GM19463 (cell line): ENCODE results near the gene LIN37.
"Not testable (repeated sequence)": the region's sequence is repeated elsewhere in the genome, so short reads cannot be mapped to it uniquely, and the experiment has no call there.

Experiments
- ATAC-seq: cut with Tn5 transposase; IDR thresholded peaks from one replicate; pipeline ENCODE4 v1.9.1; 2021; ENCODE audit warnings: mild to moderate bottlenecking, moderate library complexity; ENCODE audit not compliant: unreplicated experiment

LIN37 gene

DNA sequence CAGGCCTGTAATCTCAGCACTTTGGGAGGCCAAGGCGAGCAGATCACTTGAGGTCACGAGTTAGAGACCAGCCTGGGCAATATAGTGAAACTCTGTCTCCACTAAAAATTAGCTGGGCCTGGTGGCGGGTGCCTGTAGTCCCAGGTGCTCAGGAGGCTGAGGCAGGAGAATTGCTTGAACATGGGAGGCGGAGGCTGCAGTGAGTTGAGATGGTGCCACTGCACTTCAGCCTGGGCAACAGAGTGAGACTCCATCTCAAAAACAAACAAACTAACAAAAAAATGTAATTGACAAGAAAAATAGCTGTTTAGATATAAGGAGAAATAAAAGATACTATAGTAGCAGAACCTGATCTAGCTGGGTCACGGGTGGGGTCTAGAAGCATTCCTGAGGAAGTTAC is 24.0 kb downstream of the LIN37 start:
- ATAC-seq, result not testable (repeated sequence)

DNA sequence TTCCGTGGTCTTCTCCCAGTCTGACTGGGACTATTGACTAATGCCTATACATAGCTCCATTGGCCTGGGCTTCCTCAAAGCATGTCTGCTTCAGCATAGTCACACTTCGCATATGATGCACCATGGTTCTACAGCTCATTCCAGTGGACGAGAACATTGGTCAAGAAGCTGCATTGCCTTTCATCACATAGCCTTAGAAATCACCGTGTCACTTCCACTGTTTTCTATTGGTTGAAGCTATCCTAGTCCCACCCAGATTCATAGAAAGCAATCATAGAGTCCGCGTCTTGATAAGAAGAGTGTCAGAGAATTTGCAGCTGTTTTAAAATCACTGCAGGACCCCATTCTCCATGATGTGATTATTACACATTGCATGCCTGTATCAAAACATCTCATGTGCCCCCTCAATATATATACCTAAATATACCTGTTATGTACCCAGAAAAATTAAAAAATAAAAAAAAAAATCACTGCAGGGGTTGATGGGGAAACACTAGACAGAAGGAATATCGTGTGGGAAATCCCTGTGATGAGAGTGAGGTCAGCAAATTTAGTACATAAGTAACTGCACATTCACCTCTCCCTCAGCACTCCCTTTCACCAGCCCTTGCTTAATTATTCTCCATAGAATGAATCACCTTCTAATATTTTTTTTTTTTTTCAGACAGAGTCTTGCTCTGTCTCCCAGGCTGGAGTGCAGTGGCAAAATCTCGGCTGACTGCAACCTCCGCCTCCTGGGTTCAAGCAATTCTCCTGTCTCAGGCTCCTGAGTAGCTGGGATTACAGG is 24.8 kb downstream of the LIN37 start:
- no peak for ATAC-seq

DNA sequence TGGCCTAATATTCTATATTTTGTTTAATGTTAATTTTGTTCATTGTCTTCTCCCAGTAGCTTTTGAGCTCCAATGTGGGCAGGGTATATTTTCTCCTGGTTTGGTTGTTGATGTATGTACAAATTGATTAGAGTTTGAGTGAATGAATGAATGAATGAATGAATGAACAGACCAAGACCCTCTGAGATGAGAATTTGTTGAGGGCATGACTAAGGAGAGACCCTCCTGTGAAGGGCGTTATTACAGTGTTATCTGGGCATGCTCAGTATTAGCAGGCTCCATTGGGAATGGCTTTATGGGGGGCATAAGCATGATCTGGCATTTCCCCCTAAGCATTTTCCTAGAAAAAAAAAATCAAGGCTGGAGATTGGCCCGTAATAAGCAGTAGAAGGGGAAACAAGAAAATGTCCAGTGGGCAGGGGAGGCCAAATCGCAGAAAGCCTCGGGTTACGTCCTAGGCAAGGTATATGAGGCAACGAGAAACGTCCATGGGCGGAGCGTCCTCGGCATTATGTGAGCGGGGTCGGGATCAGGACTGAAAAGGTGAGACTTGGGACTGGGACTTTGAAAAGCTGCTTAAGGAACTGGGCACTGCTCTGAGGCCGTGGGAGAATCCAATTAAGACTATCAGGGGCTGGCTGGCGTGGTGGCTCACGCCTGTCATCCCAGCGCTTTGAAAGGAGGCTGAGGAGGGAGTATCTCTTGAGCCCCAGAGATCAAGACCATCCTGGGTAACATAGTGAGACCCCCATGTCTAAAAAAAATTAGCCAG is 26.1 kb downstream of the LIN37 start:
- ATAC-seq, result no peak

DNA sequence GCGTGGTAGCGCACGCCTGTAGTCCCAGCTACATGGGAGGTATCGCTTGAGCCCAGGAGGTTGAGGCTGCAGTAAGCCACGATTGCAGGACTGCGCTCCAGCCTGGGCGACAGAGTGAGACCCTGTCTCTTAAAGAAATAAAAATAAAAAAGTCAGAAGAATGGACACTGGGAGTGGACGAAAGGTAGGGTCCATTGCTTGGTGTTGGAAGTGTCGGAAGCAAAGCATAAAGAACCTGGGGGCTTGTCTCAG is 26.6 kb downstream of the LIN37 start:
- ATAC-seq, result no peak

GRCh38 chr19:35775298-35776101 is 27.1 kb downstream of the LIN37 start, which contains the start of gene ARHGAP33:
ARHGAP33 (plus strand) TSS chr19:35775564; CDS start chr19:35775659, 95 bp downstream.
- peak; percentile 90 for ATAC-seq

DNA sequence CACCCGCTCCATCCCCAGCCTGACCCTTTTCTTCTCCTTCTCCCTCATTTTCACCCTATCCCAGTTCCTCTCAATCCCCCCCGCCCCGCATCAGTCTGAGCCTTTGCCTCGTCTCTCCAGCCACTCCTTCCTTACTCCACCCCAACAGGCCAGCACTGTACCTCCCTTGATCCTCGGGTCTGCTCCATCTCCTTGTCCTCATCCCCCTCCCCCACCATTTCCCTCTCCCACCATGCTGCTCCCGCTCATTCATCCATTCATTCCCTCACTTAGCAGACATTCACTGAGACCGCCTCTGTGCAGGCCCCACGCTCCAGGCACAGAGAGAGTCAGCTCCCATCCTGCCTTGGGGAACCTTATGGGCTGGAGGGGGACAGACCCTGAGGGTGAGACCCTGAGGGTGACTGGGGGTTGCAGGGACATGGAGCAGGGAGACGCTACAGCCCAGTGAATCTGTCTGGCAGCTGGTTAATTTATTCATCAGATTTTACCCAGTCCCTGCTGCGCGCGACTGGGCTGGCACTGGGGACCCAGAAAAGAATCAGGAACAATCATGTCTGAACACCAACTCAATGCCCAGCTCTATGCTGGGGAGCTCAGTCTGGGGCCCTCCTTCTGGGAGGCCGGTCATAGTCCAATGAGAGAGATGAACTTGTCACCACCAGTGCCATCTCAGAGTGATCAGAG is 27.9 kb downstream of the LIN37 start:
- ATAC-seq, result no peak

DNA sequence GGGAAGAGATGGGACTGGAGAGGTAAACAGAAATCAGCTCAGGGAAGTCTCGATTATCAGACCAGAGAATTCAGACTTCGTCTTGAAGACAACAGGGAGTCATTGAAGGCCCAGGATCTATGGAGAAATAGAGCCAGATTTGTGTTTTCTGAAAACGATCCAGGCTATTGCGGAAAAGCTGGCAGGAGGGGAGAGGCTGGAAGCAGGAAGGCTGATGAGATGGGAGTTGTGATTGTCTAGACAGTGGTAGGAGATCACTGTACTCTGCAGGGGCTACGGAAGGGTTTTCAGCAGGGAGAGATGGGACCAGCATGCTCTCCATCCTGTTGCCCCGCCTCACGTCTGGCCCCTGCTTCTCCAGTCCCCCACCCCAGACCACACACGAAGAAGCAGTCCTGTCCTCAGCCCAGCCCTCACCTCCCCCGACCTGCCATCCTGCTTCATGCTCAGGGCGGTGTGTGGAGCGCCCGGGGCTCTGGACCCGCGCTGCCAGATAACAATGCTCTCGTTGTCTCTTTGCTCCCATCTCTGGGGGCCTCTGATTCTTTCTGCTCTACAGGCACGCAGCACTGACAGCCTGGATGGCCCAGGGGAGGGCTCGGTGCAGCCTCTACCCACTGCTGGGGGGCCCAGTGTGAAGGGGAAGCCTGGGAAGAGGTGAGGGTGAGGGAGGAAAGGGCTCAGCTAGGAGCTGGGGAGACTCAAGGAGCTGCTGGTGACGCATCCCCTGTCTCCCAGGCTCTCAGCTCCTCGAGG is 28.9 kb downstream of the LIN37 start:
- ATAC-seq, result no peak

DNA sequence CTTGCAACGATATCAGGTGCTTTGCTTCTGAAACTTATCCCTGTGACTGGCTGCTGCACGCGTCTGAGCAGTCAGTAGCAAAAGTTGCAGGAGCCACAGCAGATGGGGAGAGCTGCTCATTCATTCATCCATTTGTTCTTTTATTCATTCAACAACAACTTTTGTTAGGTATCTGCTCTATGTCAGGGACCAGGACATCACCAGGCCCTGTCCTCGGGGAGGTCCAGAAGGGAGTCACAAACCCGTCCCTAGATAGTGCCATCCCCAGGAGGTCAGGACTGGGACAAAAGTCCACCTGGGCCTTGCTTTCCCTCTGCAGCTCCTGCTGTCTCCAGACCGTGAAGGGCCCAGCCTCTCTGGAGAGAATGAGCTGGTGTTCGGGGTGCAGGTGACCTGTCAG is 29.6 kb downstream of the LIN37 start:
- no peak for ATAC-seq

DNA sequence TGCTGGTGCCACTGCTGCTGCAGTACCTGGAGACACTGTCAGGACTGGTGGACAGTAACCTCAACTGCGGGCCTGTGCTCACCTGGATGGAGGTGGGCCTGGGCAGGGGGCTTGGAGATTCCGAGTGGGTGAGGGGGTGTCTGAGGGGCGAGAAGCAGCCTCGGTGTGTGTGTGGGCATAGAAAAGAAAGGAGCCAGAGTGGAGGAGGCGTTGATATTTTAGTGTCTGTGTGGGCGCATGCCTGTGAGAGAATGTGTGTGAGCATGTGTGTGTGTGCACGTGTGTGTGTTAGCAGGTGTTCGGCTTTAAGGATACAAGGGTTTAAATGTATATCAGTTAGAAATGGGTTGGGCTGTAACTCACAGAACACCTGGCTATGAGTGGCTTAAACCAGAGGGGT is 30.7 kb downstream of the LIN37 start:
- ATAC-seq, result no peak

DNA sequence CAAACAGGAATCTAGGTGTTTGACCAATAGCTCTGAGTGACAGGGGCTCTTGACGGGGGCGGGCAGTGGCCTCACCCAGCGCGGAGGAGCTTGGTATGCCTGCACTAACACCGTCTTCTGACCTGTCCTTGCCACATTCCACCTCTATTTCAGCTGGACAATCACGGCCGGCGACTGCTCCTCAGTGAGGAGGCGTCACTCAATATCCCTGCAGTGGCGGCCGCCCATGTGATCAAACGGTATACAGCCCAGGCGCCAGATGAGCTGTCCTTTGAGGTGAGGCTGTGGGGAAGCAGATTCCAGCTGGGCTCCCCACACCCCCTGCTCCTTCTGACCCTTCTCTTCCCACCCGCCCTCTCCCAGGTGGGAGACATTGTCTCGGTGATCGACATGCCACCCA is 31.7 kb downstream of the LIN37 start:
- no peak for ATAC-seq

GRCh38 chr19:35780717-35781116 is 32.3 kb downstream of the LIN37 start:
- no peak for ATAC-seq

DNA sequence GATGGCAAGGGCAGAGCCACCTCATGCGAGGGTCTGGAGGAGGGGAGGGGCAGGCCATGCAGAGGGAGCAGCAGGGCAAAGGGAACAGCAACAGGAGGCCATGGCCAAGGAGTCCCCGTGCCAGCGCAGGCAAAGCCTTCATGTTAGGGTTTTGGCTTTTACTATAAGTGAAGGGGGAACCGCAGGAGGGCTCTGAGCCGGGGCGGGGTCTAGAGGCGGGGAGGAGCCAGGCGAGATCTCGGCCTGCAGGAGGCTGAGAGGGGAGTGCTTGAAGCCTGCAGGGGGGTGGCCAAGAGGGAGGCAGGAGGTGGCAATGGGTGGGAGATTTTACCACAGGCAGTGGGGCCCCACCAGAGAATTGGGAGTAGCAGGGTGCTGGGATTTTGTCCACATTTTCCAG is 33.3 kb downstream of the LIN37 start:
- no peak for ATAC-seq

DNA sequence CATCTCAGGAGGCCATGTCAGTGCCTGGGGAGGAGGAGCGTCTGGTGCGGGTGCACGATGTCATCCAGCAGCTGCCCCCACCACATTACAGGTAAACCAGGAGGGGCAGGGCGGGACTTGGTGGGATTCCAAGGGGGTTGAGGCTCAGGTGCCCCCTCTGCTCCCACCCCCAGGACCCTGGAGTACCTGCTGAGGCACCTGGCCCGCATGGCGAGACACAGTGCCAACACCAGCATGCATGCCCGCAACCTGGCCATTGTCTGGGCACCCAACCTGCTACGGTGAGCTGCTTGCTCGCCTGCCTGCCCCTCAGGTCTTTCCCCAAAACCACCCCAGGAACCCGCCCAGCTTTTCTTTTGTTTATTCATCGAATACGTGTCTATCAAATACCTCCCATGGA is 34.2 kb downstream of the LIN37 start:
- ATAC-seq, result no peak

- ATAC-seq, result no peak
Measured at GRCh38 chr19:35783469-35784434, 35.4 kb downstream of the LIN37 start.

DNA sequence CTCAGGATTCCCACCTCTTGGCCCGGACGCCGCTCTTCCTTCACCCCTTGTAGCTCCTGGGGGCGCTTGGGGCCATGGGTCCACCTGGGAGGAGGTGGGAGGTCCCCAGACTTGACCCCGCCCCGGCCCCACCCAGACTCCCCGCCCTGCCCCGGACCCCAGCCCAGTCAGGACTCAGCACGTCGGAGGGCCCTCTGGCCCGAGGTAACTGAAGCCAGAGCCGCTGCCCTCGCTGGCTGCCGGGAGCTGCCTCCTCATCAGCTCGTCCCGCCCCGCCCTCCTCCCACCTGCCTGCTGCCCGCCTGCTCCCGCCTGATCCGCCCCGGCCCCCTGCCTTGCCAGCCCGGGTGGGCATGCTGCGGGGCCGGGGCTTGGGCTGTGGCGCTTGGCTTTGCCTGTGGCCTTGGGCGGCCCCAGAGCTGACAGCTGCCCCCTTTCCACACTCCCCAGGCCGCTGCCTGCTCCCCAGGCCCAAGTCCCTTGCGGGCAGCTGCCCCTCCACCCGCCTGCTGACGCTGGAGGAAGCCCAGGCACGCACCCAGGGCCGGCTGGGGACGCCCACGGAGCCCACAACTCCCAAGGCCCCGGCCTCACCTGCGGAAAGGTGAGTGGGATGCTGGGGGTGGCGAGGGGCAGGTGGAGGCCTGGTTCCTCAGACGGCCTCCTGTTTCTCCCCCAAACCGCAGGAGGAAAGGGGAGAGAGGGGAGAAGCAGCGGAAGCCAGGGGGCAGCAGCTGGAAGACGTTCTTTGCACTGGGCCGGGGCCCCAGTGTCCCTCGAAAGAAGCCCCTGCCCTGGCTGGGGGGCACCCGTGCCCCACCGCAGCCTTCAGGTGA is 36.3 kb downstream of the LIN37 start:
- no peak for ATAC-seq

DNA sequence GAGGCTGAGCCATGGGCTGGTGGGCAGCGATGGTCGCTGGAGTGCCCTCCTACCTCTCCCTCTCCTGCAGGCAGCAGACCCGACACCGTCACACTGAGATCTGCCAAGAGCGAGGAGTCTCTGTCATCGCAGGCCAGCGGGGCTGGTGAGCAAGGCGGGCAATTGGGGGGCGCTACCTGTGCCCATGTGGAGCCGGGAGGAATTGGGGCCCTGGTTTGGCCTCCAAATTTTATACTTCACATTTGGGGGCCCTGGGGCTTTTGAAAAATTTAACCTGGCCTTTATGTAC is 36.9 kb downstream of the LIN37 start:
- no peak for ATAC-seq

DNA sequence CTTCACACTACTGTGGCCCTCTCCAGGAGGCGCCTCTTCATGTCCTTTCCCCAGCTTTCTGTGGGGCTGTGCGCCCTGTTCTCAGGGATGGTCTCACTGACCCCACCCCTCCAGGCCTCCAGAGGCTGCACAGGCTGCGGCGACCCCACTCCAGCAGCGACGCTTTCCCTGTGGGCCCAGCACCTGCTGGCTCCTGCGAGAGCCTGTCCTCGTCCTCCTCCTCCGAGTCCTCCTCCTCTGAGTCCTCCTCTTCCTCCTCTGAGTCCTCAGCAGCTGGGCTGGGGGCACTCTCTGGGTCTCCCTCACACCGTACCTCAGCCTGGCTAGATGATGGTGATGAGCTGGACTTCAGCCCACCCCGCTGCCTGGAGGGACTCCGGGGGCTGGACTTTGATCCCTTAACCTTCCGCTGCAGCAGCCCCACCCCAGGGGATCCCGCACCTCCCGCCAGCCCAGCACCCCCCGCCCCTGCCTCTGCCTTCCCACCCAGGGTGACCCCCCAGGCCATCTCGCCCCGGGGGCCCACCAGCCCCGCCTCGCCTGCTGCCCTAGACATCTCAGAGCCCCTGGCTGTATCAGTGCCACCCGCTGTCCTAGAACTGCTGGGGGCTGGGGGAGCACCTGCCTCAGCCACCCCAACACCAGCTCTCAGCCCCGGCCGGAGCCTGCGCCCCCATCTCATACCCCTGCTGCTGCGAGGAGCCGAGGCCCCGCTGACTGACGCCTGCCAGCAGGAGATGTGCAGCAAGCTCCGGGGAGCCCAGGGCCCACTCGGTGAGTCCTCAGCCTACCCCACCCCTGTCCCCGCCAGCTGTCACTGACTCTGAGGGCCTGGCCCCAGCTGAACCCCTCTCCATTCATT is 38.2 kb downstream of the LIN37 start:
- no peak for ATAC-seq
